Endodermal cell (in vitro differentiated cells): ENCODE data around the gene COA8. TPM values are rescaled to one million over a fixed set of nuclear protein-coding genes. Genes with fewer than 3 reads are reported as not detected.

Source experiments
- DNase-seq: peaks from one replicate; pipeline ENCODE4 v3.0.0-alpha.2; 2017
- H3K27ac ChIP-seq: 2 replicates; pipeline ENCODE4 v1.5.1; 2013; ENCODE audit warnings: mild to moderate bottlenecking, low read depth, low read length, moderate library complexity
- H3K27me3 ChIP-seq: 2 replicates; pipeline ENCODE4 v1.6.1; 2013; ENCODE audit warnings: mild to moderate bottlenecking, low read length, moderate library complexity; ENCODE audit not compliant: insufficient read depth, control insufficient read depth, poor library complexity, severe bottlenecking
- H3K36me3 ChIP-seq: 2 replicates; pipeline ENCODE4 v1.7.0; 2013; ENCODE audit warnings: mild to moderate bottlenecking, low read length, moderate library complexity; ENCODE audit not compliant: control insufficient read depth, insufficient read depth
- H3K4me1 ChIP-seq: one replicate; pipeline ENCODE4 v1.7.0; 2013; ENCODE audit warnings: low read length; ENCODE audit not compliant: control insufficient read depth, insufficient read depth
- H3K4me3 ChIP-seq: 2 replicates; pipeline ENCODE4 v1.5.1; 2013; ENCODE audit warnings: mild to moderate bottlenecking, low read length, moderate library complexity
- H3K9ac ChIP-seq: 2 replicates; pipeline ENCODE4 v1.6.1; 2013; ENCODE audit warnings: mild to moderate bottlenecking, low read length, moderate library complexity; ENCODE audit not compliant: poor library complexity, severe bottlenecking; ENCODE audit errors: extremely low read depth
- H3K9me3 ChIP-seq: 2 replicates; pipeline ENCODE4 v1.6.1; 2013; ENCODE audit warnings: mild to moderate bottlenecking, low read length, moderate library complexity; ENCODE audit not compliant: control insufficient read depth
- H3K27ac Mint-ChIP-seq: 2 replicates; pipeline ENCODE4 v1.8.0; 2020; ENCODE audit warnings: mixed read lengths
- H3K27me3 Mint-ChIP-seq: 2 replicates; pipeline ENCODE4 v1.8.0; 2021; ENCODE audit warnings: mild to moderate bottlenecking, mixed read lengths; ENCODE audit not compliant: insufficient read depth
- H3K36me3 Mint-ChIP-seq: 2 replicates; pipeline ENCODE4 v1.8.0; 2020; ENCODE audit warnings: low read depth, mixed read lengths
- H3K4me1 Mint-ChIP-seq: 2 replicates; pipeline ENCODE4 v1.8.0; 2020; ENCODE audit warnings: mixed read lengths
- H3K4me3 Mint-ChIP-seq: 2 replicates; pipeline ENCODE4 v1.8.0; 2020; ENCODE audit warnings: mild to moderate bottlenecking, moderate library complexity, mixed read lengths
- H3K9me3 Mint-ChIP-seq: 2 replicates; pipeline ENCODE4 v1.8.0; 2020; ENCODE audit warnings: mild to moderate bottlenecking, mixed read lengths
- CTCF ChIP-seq: fragments of 200-600 bp; sonication (generic); conservative IDR thresholded peaks from 2 replicates; pipeline ENCODE4 v1.5.0; 2021; ENCODE audit warnings: antibody characterized with exemption, mild to moderate bottlenecking
- WGBS, 2 experiments: methylation state at CpG; one replicate each; pipeline versions ENCODE4 v1.1.5 to v1.1.7; 2013; ENCODE audit warnings: missing lambda C conversion rate in 2 of 2, mixed read lengths in 1 of 2; ENCODE audit not compliant: insufficient coverage in 1 of 2, insufficient read length in 1 of 2; 5-methylcytosine and 5-hydroxymethylcytosine counted together
- total RNA-seq, 2 donors: library from RNA; stranded (reverse); fragmentation: NEBNext Ultra II Directional in 1 of 2; extraction: Animal tissue kit (Norgen Biotek cat#: 25700) in 1 of 2; gene quantifications; 2 replicates in 1 of 2; 3 replicates in 1 of 2; pipeline ENCODE4 v1.2.1, GENCODE V29; 2021

Gene COA8
- total RNA-seq, 2 donors from 2014 or later: 30.1 to 39.8 TPM

- Histone ChIP-seq H3K4me3 (no peak overlapping the region), H3K9ac (no peak overlapping the region), H3K27me3 (peaks cover 24% of the 10 kb centered on the region), H3K27ac (no peak overlapping the region), H3K4me1 (peaks cover 4% of the 10 kb centered on the region), H3K9me3 (peaks cover 13% of the 10 kb centered on the region), H3K36me3 (no peaks in the 10 kb centered on the region)
- TF ChIP-seq CTCF: no peak
- peaks cover 11% of the 10 kb centered on the region for H3K4me1 Mint-ChIP-seq
- H3K36me3 Mint-ChIP-seq: peaks cover 5% of the 10 kb centered on the region
- H3K4me3 Mint-ChIP-seq: no peak overlapping the region
- H3K9me3 Mint-ChIP-seq: peaks cover 26% of the 10 kb centered on the region
- WGBS, 2 experiments: 40 to 76% methylated on average over 1 to 2 of the region's 2 CpGs
- peaks cover 20% of the 10 kb centered on the region for H3K27me3 Mint-ChIP-seq
- DNase-seq: no peak
- no peak overlapping the region for H3K27ac Mint-ChIP-seq
Observed at GRCh38 chr14:103611215-103611614, 48.5 kb downstream of the COA8 start.

- no peak overlapping the region for H3K4me3 Mint-ChIP-seq
- no peaks in the 10 kb centered on the region for H3K36me3 ChIP-seq
- DNase-seq: no peak
- no peaks in the 10 kb centered on the region for H3K4me1 ChIP-seq
- no peak for TF ChIP-seq CTCF
- H3K36me3 Mint-ChIP-seq: peaks cover 5% of the 10 kb centered on the region
- H3K27ac ChIP-seq: no peak overlapping the region
- H3K4me1 Mint-ChIP-seq: no peaks in the 10 kb centered on the region
- peaks cover 7% of the 10 kb centered on the region for H3K27me3 Mint-ChIP-seq
- WGBS, 2 experiments: 64 to 76% methylated on average over 2 to 4 of the region's 4 CpGs
- H3K9me3 Mint-ChIP-seq: peaks cover 28% of the 10 kb centered on the region
- no peak overlapping the region for H3K4me3 ChIP-seq
- no peak overlapping the region for H3K27ac Mint-ChIP-seq
- H3K9me3 ChIP-seq: peaks cover 13% of the 10 kb centered on the region
- H3K9ac ChIP-seq: no peak overlapping the region
- peaks cover 2% of the 10 kb centered on the region for H3K27me3 ChIP-seq
Observed at GRCh38 chr14:103613517-103613916, 50.8 kb downstream of the COA8 start.

- Histone ChIP-seq H3K4me3 (no peak overlapping the region), H3K36me3 (no peaks in the 10 kb centered on the region), H3K27me3 (no peaks in the 10 kb centered on the region), H3K4me1 (no peaks in the 10 kb centered on the region), H3K9ac (no peak overlapping the region), H3K9me3 (peaks cover under 1% of the 10 kb centered on the region), H3K27ac (no peak overlapping the region)
- no peak overlapping the region for H3K4me3 Mint-ChIP-seq
- 82 to 83% methylated on average over 2 to 17 of the region's 17 CpGs for WGBS, 2 experiments
- no peaks in the 10 kb centered on the region for H3K27me3 Mint-ChIP-seq
- DNase-seq: no peak
- H3K27ac Mint-ChIP-seq: no peak overlapping the region
- H3K9me3 Mint-ChIP-seq: peaks cover 11% of the 10 kb centered on the region
- no peaks in the 10 kb centered on the region for H3K36me3 Mint-ChIP-seq
- TF ChIP-seq CTCF: no peak
- no peaks in the 10 kb centered on the region for H3K4me1 Mint-ChIP-seq
Observed at GRCh38 chr14:103616635-103617300, 54.0 kb downstream of the COA8 start.
